ENCODE results near the gene JPH4.

The JPH4 gene

DNA sequence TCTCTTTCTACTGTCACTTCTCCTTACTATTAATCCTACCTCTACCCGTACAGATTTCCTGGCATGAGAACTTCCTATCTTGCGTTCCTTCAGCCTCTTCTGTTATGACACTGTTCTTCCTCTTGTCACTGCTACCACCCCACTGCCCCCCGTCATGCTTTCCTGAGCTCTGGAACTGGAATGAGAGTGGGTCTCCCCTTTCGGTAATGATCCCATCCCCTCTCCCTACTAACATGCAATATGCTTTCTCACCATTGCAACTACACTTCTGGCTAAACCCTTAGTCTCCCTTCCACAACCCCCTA lies 6.1 kb downstream of the JPH4 start:
- no peak for DNase-seq (ENCODE audit: low spot score)
- in situ Hi-C loops (cut with MboI; ENCODE audit: low pct_unique_long_range_greater_than_20kb, low sequenced_read_pairs, unreplicated experiment), result no loop called here
- TF ChIP-seq, protein P1, sequence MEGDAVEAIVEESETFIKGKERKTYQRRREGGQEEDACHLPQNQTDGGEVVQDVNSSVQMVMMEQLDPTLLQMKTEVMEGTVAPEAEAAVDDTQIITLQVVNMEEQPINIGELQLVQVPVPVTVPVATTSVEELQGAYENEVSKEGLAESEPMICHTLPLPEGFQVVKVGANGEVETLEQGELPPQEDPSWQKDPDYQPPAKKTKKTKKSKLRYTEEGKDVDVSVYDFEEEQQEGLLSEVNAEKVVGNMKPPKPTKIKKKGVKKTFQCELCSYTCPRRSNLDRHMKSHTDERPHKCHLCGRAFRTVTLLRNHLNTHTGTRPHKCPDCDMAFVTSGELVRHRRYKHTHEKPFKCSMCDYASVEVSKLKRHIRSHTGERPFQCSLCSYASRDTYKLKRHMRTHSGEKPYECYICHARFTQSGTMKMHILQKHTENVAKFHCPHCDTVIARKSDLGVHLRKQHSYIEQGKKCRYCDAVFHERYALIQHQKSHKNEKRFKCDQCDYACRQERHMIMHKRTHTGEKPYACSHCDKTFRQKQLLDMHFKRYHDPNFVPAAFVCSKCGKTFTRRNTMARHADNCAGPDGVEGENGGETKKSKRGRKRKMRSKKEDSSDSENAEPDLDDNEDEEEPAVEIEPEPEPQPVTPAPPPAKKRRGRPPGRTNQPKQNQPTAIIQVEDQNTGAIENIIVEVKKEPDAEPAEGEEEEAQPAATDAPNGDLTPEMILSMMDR (IDR thresholded peaks at IDR 0.05; ENCODE audit: extremely low read depth, insufficient read depth, missing control alignments), result no peak

- TF ChIP-seq, protein P1 (IDR thresholded peaks at IDR 0.05; ENCODE audit: extremely low read depth, insufficient read depth, missing control alignments), result no peak
- no peak for DNase-seq (ENCODE audit: low spot score)
- in situ Hi-C loops (cut with MboI; ENCODE audit: low pct_unique_long_range_greater_than_20kb, low sequenced_read_pairs, unreplicated experiment), result no loop called here
These were observed 6.7 kb downstream of the JPH4 start for GRCh38 chr14:23571701-23572523.

DNA sequence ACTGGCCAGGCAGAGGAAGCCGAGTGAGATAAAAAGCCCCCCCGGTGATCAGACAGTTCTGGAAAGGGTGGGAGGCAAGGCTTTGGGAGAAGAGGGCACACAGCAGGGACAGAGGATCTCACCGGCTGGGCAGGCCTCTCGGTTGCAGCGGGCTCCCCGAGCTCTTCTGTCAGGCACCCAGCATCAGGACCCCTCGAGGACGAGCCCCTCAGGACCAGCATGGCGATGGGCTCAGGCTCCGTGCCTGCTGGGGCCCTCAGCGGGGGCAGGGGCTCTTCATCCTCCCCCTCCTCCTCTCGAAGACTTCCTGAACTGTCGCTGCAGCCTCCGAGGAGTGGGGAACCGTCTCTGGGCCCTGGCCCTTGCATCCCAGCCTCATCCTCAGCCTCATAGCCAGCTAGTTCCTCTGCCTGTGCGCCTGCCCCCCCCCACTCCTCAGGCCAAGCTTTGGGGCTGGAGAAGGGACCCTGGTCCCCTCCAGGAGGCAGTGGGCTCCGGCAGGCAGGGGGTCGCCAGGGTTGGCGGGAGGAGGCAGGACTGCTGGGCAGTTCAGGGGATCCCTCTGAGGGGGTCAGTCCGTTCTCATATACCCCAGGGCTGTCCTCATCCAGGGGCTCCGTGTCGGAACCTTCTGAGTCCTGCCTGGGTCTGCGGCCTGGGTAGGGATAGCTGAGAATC lies 7.6 kb downstream of the JPH4 start:
- no peak for DNase-seq (ENCODE audit: low spot score)
- TF ChIP-seq, protein P1 (IDR thresholded peaks at IDR 0.05; ENCODE audit: extremely low read depth, insufficient read depth, missing control alignments), result no peak
- in situ Hi-C loops (cut with MboI; ENCODE audit: low pct_unique_long_range_greater_than_20kb, low sequenced_read_pairs, unreplicated experiment), result no loop called here

- in situ Hi-C loops (cut with MboI; ENCODE audit: low pct_unique_long_range_greater_than_20kb, low sequenced_read_pairs, unreplicated experiment), result loop anchor here (5.0 kb wide), 1 partner anchor 92 kb away; no protein-coding TSS in a partner anchor
- TF ChIP-seq, protein P1 (IDR thresholded peaks at IDR 0.05; ENCODE audit: extremely low read depth, insufficient read depth, missing control alignments), result no peak
- DNase-seq (ENCODE audit: low spot score), result no peak
These were observed 9.0 kb downstream of the JPH4 start for GRCh38 chr14:23569443-23570151.

- no peak for DNase-seq (ENCODE audit: low spot score)
These were observed 9.8 kb downstream of the JPH4 start for GRCh38 chr14:23568600-23569331.

More at GRCh38 chr14:23568600-23569331, 9.8 kb downstream of the JPH4 start:
- TF ChIP-seq, protein P1 (IDR thresholded peaks at IDR 0.05; ENCODE audit: extremely low read depth, insufficient read depth, missing control alignments), result peak; percentile 49
- in situ Hi-C loops (cut with MboI; ENCODE audit: low pct_unique_long_range_greater_than_20kb, low sequenced_read_pairs, unreplicated experiment), result loop anchor here (5.0 kb wide), 1 partner anchor 91 kb away; no protein-coding TSS in a partner anchor

Measured in GM13977 (cell line).